NCI-H187 treated with DMSO at 0.1 percent for 48 hours (cell line): ENCODE results near the gene GNB1L.

Source experiments
- DNase-seq: peaks from one replicate; lab custom pipeline; 2025; lab: John Stamatoyannopoulos, UW

Gene GNB1L

GRCh38 chr22:19760951-19761724, 93.5 kb downstream of the GNB1L start:
- DNase-seq: no peak

GRCh38 chr22:19760058-19760950, 94.4 kb downstream of the GNB1L start, which contains the start of gene TBX1:
TSS of gene TBX1 (plus strand) at chr22:19760778. CDS start at chr22:19760844, 66 bp downstream.
- no peak for DNase-seq

GRCh38 chr22:19759427-19760057, 95.1 kb downstream of the GNB1L start:
- DNase-seq: no peak

- DNase-seq: no peak
Observed at GRCh38 chr22:19758896-19759426, 95.7 kb downstream of the GNB1L start.

GRCh38 chr22:19757985-19758895, 96.4 kb downstream of the GNB1L start:
- no peak for DNase-seq

- no peak for DNase-seq
Observed at GRCh38 chr22:19757140-19757984, 97.3 kb downstream of the GNB1L start.

GRCh38 chr22:19756288-19757128, 98.2 kb downstream of the GNB1L start:
- DNase-seq: no peak

- DNase-seq: no peak
Observed at GRCh38 chr22:19755722-19756287, 98.9 kb downstream of the GNB1L start.

GRCh38 chr22:19755145-19755710, 99.4 kb downstream of the GNB1L start:
- no peak for DNase-seq

- no peak for DNase-seq
Observed at GRCh38 chr22:19754701-19755144, 100.0 kb downstream of the GNB1L start.

- no peak for DNase-seq
Observed at GRCh38 chr22:19753996-19754700, 100.5 kb downstream of the GNB1L start.

- DNase-seq: no peak
Observed at GRCh38 chr22:19753090-19753842, 101.4 kb downstream of the GNB1L start.

GRCh38 chr22:19751497-19752245, 103.0 kb downstream of the GNB1L start:
- no peak for DNase-seq

- DNase-seq: no peak
Observed at GRCh38 chr22:19750507-19751490, 103.9 kb downstream of the GNB1L start.

- no peak for DNase-seq
Observed at GRCh38 chr22:19749876-19750275, 104.8 kb downstream of the GNB1L start.
